Activated CD4-positive, alpha-beta T cell treated with anti-CD3 and anti-CD28 coated beads for 1 hour (primary cell): ENCODE data around the gene DNAH8.

Experiments used
- DNase-seq: peaks from one replicate; pipeline ENCODE4 v3.0.0-alpha.2; 2020

The DNAH8 gene

DNA sequence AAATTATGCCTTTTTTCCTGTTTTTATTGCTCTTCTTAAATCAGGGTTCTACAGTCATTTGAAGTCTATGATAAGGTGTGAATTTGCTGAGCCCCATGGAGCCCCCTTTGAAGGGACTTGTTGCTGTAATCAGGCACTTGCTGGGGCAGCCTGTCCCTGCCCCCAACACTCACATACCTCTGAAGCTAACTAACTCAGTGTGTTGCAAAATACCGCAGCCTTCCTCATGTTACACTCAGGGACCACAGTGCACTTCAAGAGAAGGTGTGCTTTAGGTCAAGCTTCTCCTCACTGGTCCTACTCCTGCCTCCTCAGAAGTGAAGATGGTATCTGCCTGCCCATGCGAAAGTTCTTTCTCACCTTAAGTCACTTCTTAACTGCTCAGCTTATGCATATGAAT lies 267.4 kb downstream of the DNAH8 start:
- no peak for DNase-seq

DNA sequence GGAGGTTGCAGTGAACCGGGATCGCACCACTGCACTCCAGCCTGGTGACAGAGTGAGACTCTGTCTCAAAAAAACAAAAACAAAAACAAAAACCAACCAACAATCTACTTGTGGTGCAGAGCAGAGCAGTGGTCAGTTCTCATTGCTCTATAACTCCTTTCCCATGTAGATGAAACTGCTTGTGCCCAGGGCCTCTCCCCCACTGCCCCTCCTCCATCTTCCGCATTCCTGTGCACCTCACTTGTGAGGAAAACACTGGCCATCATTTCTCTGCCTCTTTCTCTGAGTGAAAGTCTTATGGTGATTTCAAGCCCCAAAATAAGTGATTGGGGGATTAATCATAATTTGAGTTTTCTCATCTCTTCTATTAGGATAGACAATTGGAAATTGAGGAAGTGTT lies 269.6 kb downstream of the DNAH8 start:
- no peak for DNase-seq

DNA sequence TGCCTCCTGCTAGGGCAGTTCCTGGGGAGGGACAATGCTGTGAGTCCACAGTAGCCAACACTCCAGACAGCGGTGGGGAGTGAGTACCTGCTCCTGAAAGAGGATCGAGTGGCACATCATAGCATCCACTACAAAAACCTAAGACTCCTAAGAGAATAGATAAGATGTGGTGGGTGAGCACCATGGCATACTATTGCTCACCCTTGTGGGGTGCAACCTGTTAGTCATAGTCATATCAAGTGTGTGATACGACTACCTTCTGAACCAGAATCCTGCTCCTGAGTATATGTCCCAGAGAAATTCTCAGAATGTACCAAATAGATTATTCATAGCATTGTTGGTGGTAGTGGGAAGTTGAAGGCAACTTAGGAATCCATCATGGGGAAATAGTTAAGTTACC lies 270.7 kb downstream of the DNAH8 start:
- no peak for DNase-seq

DNA sequence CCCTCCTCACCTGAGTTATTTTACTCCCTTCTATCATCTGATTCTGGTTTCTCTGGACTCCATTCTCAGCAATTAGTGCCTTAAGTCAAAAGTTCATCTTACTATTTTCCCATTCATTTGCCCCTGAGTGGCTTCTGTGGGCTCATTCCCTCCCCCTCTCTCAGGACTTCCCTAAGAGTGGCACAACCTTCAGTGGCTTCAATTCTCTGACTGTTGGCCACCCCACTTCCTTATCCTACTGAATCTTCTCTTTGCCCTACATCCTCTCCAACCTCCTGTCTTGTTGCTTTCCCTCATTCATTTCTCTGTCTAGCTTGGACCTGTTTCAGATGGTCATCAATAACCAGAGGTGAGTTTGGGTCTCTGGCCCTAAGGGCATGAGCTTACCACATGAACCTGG lies 272.4 kb downstream of the DNAH8 start:
- DNase-seq = no peak

DNA sequence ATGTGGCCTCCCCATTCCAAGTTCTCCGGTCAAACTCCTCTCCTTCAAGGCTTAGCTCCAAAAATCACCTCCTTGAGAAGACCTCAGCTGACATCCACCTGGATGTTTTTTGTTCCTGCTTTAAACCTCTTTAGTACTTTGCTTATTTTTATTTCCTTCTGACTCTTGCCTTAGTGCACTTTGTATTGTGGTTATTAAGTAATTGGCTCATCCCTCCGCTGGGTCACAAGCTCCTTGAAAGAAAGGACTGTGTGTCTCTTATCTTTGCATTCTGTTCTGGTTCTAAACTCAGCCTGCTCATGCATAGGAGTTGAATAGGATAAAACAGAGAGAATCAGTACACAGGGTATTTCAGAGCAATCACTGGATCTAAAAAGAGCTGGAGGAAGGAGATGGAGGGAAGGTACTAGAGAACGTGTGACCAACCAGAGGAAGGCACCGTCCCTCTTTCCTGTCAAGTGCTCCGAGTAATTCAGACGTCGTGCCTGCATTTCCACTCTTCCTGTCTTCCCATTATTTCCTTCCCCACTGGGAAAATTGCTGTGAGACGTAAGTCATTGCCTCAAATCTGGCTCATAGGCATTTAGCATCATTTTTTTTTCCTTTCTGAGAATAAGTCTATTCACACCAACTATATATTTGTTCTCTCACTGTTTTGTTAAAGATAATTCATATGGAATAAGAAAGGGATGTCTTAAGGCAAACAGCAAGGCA lies 273.8 kb downstream of the DNAH8 start:
- DNase-seq = no peak

DNA sequence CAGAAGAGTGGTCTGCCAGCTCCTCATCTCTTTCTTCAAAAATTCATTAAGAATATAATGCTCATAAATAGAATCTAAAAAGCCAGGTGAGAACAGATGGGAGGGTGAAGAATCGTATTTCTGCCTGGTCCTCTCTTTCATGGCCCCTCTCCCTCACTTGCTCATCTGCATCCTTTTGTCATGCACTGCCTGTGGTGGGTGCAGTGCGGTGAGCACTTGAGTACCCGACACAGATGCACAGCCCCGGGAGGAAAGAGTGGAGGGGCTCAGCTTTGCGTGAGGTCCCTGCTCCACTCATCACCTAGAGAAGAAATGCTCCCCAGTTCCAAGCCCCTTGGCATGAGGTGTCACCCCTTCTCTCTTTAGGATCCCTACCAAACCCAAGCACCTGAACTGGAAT lies 275.4 kb downstream of the DNAH8 start:
- no peak for DNase-seq

DNA sequence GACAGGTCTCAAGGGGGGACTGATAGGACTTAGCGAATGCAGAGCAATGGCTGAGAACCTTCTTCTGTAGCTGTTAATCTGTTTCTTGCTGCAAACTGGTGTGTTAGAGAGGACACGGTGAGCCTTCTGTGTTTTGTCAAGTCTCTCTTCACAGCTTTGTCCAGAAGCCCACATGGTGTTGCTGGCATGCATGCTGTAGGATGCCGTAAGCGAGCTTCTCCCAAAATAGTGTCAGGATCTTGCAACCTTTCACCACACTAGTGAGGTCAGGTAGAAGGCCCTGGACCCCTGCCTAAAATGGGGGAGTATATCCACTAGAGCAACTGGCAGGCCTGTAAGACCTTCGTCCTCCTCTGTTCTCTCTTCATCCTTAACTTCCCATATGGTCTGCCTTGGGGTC lies 281.6 kb downstream of the DNAH8 start:
- no peak for DNase-seq

DNA sequence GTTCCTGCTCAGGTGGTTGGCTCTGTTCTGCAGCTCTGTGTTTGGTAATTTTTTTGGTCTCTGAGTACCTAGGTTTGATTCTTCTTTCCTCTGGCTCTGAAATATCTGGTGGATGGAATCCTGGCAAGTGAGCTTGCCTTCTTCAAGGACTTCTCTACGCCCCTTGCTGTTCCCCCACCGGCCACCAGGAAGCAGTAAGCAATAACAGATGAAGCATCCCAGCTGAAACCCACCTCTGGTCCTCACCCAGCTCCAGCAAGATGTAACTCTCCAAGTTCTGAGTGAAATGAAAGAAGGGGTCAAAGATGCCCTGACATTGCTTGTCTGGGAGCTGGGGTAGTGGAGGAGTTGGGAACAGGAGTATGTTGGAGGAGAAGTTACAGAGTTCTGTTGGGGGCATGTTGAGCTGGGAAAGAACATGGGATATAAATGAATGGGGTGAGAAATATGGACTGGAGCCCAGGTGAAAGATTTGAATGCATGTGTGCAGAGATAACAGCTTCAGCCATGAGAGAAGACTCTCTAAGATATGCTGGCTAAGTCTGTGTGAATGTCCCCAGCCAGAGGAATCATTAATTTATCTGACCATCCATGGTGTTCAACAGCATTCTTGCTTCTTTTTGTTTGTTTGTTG lies 282.1 kb downstream of the DNAH8 start:
- DNase-seq = no peak

DNA sequence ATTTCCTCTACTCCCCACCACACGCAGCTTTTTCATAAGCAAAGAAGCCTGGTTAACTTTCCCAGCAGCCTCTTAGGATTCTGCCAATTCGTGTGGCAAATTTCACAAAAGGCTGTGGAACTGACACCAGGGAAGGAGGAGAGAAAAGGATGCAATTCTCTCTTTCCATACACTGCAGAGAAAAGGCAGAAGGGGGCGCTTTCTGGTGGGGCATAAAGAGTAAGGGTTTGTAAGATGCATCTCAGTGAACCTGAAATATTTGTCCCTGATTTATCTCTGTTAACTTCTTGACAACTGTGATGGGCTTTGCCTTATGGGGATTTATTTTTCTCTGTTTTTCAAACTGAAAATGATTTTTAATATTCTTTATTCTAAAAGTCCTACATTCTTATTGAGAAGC lies 288.0 kb downstream of the DNAH8 start:
- no peak for DNase-seq

DNA sequence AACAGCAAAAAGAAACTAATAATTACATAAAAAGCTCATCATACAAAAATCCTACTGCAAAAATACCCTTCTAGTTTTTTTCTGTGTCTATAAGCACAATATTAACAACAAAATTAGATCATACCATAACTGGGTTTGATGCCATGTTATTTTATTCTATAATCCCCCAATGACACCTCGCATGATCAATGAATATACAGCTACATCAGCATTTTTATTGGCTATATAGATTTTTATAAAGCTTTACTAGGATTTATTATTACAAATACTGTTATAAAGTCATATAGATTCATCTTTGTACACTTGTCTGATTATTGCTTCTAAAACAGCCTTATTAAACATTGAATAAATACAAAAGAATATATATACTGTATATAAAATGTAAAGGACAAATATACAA lies 288.4 kb downstream of the DNAH8 start:
- DNase-seq = no peak

DNA sequence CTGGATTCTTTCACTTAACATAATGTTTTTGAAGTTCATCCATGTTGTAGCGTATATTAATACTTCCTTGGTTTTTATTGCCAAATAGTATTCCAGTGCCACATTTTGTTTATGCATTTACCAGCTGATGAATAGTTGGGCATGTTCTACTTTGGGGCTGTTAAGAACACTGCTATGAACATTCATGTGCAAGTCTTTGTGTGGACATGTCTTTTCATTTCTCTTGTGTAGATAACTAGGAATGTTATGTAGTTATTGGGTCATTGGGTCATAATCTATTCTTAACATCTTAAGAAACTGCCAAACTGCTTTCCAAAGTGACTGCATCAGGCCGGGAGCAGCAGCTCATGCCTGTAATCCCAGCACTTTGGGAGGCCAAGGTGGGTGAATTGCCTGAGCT lies 289.7 kb downstream of the DNAH8 start:
- DNase-seq = no peak

DNA sequence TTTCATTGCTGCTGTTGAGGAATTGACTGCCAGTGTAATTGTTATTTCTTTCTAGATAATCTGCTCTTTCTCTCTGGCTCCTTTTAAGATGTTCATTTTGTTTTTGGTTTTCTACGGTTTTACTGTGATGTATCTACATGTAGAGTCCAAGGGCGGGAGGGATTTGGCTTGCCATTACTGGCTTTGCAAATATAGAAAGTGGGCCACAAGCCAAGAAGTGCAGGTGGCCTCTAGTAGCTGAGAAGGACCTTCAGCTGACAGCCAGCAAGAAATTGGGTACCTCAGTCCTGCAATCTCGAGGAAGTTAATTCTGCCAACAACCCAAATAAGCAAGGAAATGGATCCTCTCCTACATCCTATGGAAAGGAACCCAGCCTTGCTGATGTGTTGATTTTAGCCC lies 290.7 kb downstream of the DNAH8 start:
- no peak for DNase-seq

DNA sequence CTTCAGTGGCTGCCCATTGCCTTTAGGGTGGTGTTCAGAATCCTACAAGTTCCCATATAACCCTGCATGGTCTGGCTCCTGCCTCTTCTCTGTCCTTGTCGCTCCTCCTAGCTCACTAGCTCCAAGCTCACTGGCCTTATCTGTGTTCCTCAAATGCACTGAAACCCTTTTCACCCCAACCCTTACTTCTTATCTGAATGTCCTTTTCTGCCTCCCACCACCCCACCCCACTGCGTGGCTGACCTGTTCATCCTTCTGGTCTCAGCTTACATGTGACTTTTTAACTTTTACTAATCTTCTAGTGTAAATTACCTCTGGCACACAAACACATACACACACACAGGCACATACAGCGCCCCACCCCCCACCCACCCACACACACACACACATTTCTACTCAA lies 292.5 kb downstream of the DNAH8 start:
- no peak for DNase-seq

DNA sequence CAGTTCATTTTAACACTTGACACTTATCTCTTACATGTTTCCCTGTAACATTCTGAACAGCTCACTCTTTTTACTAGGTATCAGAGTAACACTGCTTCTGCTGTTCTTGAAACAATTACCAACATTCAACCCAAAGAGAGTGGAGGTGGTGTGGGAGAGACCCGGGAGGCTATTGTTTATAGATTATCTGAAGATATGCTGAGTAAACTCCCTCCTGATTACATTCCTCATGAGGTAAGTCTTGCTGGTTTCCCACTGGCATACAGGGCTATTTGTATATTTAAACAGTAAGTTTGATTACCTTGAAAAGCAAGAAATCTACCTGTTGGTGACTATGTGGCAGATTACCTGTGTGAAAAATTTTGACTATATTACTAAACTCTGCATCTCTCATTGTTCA lies 293.6 kb downstream of the DNAH8 start:
- DNase-seq = no peak

DNA sequence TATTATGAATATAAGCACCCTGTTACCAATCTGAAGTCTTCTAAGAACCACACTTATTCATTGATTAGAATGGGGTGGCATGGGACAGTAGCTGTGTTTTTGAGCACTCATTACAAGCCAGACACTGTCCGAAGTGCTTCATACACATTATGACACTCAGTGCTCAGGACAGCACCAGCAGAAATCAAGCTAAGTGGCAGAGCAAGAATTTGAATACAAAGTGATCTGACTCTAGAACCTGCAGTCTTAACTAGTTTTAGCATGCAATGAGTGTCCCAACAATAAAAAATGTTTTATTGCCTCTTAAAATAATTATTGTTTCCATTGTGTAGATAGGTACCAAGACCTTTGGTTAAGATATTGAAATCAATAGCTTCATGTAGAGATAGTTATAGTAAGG lies 294.4 kb downstream of the DNAH8 start:
- DNase-seq = no peak

DNA sequence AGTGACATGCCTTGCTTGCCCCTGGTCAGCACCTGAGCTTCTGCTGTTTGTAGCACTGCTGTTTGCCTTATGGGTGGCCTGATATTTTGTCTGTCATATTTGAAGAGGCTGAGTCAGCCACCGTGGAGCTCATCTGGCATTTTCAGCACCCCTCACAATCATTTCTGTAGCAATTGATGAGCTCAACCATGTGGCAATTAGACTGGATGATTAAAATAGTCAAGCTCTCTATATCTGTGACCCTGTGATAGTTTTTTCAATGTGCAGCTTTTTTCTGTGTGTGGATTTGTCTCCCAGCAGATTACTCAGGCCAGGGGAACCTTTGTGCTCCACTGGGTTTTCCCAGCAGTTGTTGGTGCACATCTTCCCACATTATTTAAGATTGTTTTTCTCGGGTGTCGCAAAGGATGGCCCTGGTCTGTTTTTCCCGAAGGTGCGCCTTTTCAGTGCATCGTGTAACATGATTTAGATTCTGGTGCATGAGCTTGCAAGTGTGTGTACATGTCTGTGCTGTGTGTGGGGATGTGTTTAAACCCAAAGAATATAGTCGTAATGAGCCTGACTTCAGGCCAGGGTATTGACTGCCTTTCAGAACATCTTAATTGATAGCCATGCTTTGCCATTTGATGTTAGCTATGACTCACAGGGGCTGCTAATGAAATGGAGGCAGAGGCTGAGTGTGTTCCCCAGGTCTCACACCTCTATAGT lies 301.9 kb downstream of the DNAH8 start:
- DNase-seq = no peak

DNA sequence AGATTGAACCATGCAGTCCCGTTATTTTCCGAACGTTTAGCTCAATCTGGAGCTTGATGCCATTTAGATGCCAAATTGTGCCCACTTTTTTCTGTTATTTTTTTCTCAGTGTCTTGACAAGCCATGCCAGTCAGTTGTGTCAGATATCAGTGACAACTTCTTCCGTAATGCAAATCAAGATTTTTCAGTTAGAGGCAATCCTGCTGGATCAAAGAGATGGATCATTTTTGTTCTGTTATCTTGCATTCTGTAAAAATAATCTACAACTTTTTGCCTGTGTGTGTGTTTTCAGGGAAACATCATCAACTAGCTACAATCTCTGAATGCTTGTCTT lies 302.4 kb downstream of the DNAH8 start:
- no peak for DNase-seq

DNA sequence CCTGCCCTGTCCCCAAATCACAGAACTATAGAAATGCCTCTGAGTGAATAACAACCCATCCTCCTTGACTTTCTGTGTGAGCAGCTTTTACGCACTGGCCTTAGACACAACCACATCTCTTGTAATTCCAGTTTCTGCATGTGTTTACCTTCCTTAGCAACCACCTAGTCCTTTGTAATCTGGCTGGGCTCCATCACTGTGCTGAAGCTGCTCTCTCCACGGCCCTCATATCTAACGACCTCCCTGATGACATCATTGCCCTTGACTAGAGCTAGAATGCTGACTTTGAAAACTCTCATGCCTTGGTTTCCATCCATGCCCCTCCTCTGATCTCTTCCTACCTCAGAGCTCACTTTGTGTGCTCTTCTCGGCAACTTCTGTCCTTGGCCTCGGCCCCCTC lies 303.0 kb downstream of the DNAH8 start:
- DNase-seq = no peak

DNA sequence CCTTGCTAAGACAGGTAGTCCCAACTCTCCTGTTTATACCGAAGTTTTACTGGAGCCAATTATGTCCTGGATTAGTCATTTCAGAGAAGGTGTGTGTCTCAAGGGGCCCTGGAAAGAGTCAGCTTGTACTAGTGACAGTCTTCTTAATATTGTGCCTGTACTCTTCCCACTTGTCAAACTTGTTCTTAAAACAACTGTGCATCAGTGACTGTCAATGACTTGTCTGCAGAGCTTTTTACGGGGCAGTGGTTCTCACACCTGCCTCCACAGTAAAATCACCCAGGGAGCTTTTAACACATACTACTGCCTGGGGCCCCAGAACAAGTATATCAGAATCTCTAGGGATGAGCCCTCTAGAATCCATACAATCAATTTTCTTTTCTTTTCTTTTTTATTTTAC lies 305.0 kb downstream of the DNAH8 start:
- no peak for DNase-seq

DNA sequence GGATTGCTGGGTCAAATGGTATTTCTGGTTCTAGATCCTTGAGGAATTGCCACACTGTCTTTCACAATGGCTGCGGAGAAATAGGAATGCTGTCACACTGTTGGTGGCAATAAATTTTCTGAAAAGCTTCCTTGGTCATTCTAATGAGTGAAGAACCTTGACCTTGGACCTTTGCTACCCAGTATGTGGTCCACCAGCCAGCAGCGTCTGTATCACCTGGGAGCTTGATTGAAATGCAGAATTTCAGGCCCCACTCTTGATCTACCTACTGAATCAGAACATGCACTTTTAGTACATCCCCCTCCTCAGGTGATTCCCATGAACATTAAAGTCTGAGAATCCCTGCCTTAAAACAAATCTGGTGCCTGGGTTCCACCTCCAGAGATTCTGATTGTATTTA lies 305.9 kb downstream of the DNAH8 start:
- no peak for DNase-seq

DNA sequence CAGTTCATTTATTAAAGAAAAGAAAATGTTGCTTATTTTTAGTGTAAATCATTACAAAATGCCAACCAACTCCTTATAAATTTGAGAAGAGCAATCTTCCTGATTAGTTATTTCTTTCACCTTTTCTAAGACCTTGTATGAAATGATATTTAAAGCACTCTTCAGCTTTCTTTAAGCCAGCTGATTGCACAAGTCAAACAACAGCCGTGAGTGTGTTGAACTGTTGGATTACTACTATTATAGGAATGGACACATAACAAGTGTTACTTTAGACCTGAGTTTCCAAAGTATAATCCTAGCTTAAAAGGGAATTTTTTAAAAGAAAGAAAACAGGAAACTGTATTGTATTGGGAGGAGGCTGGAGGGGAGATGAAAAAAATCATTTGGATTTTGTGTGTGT lies 306.7 kb downstream of the DNAH8 start:
- DNase-seq = no peak

DNA sequence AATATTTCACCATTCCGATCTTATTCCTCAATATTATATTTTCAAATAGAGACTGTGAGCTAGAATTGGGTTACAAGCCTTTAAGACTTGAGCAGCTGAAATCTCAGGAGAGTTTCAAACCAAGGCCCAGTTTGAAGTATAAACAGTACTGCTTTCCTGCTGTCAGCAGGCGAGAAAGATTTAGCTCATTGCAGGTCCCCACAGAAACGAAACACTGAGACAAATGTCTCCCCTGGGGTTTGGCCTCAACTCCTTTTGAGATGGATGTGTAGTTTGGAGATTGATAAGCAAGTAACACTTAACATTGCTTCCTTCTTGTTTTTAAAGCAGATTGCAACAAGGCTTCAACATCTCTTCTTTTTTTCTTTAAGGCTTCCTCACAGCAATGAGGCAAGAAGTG lies 311.1 kb downstream of the DNAH8 start:
- no peak for DNase-seq

DNA sequence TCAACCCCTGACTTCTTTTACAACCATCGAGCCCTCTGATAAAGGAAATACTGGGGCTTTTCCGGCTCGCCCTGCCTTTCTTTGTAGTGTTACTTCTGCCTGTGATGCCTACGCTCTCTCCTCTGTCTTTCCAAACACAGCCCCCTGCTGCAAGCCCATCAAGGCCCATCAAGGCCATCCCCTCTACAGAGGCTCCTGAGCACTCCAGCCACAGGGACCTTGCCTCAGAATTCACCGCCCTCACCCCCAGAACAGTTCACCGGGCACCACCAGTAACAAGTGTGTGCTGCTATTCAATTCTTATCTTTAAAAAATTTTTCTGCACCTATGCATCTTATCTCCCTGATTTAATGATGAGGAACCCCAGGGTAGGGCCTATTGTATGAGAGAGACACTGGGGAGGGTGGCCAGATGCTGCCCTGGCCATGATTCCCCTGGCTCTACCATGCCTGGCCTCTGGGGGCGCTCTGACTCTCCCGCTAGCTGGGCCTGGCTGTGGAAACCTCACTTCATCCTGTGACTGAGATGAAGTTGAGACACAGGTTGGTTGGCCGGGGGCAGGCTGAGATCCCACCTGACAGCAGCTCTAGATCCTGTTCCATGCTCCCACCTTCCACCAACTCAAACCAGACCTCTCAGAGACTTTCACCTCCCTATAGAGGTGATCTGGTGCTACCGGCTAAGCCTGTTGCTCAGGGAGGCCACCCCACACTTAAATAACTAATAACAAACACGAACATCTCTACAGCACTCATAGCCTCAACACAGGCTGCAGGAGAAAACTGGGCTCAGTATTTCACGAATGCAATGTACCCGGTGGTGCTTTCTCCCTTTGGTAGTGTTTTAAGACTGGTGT lies 314.3 kb downstream of the DNAH8 start:
- DNase-seq = no peak

DNA sequence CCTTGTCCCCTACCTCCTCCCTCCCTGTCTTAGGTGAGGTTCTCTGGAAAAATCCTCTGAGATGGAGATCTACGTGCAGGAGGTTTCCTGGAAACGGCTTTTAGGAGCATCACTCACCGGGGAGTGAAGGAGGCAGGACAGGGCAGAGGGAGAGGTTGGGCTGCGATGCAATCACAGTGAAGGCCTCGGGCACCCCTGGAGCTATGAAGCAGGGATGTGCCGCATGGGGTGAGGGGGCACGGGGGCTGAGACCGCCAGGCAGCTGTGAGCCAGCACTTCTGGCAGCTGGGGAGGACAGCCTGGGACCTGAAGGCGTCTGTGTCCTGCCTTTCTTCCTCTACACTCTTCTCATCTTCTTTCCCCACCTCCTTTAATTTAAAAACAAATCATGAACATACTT lies 320.6 kb downstream of the DNAH8 start:
- no peak for DNase-seq
